ENCODE measurements around the gene SORCS2.

- TF ChIP-seq POLR2A (IDR thresholded peaks at IDR 0.05; ENCODE audit: low read length), result no peak
- no peak for TF ChIP-seq GATA1 (IDR thresholded peaks at IDR 0.05; ENCODE audit: low read depth, low read length)
Observed at GRCh38 chr4:7769396-7770223, 577.3 kb downstream of the SORCS2 start.
